GM12878 (cell line): ENCODE measurements around the gene UST.

Source experiments
- CBFB ChIP-seq: IDR thresholded peaks from 2 replicates; pipeline ENCODE4 v1.6.1; 2016; ENCODE audit warnings: antibody characterized with exemption, low read depth
- CHD2 ChIP-seq: IDR thresholded peaks from 2 replicates; pipeline ENCODE4 v1.6.1; 2011; ENCODE audit warnings: low read depth, low read length, improper control_type of control experiment, borderline replicate concordance
- CHD4 ChIP-seq: fragments of 200-600 bp; sonication (generic); IDR thresholded peaks from 2 replicates; pipeline ENCODE4 v1.6.1; 2016; ENCODE audit warnings: mild to moderate bottlenecking
- JUND ChIP-seq: IDR thresholded peaks from 2 replicates; pipeline ENCODE4 v1.6.1; 2012; ENCODE audit warnings: low read depth, mild to moderate bottlenecking, low read length, improper control_type of control experiment, moderate library complexity
- SMC3 ChIP-seq: IDR thresholded peaks from 2 replicates; pipeline ENCODE4 v1.6.1; 2011; ENCODE audit warnings: low read length, improper control_type of control experiment, borderline replicate concordance
- SREBF1 ChIP-seq: IDR thresholded peaks from 2 replicates; pipeline ENCODE4 v1.6.1; 2012; ENCODE audit warnings: mild to moderate bottlenecking, low read length
- TBL1XR1 ChIP-seq: IDR thresholded peaks from 2 replicates; pipeline ENCODE4 v1.6.1; 2012; ENCODE audit warnings: low read depth, low read length, improper control_type of control experiment
- TF ChIP-seq, protein P1 (sequence below), 3 experiments: IDR thresholded peaks in 2 of 3; conservative IDR thresholded peaks in 1 of 3; 2 replicates each; pipeline ENCODE4 v1.5.1; 2011; ENCODE audit warnings: low read depth in 3 of 3, low read length in 3 of 3, mild to moderate bottlenecking in 3 of 3, control low read depth in 2 of 3, moderate library complexity in 2 of 3, inconsistent platforms in 1 of 3, mixed read lengths in 1 of 3; ENCODE audit not compliant: control insufficient read depth in 2 of 3, insufficient read depth in 1 of 3; ENCODE audit errors: extremely low read depth in 1 of 3

DNA sequence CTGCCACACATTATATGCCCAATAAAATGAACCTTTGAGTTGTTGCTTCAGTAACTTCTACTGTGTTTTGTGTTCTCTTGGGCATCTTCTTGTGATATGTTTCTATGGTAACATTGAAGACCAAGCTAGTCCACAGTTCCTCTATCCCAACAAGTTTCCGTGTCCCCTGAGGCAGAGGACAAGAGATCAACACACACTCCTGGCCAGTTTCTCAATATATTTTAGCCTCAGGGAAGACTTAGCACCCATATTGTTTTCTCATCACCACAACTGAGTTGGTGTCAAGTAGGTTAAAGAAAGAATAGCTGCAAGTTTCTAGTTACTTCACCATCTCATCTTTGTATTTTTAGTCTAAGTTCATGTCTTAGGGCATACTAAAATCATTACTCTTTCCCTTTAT lies 277.5 kb downstream of the UST start:
- TF ChIP-seq, protein P1, sequence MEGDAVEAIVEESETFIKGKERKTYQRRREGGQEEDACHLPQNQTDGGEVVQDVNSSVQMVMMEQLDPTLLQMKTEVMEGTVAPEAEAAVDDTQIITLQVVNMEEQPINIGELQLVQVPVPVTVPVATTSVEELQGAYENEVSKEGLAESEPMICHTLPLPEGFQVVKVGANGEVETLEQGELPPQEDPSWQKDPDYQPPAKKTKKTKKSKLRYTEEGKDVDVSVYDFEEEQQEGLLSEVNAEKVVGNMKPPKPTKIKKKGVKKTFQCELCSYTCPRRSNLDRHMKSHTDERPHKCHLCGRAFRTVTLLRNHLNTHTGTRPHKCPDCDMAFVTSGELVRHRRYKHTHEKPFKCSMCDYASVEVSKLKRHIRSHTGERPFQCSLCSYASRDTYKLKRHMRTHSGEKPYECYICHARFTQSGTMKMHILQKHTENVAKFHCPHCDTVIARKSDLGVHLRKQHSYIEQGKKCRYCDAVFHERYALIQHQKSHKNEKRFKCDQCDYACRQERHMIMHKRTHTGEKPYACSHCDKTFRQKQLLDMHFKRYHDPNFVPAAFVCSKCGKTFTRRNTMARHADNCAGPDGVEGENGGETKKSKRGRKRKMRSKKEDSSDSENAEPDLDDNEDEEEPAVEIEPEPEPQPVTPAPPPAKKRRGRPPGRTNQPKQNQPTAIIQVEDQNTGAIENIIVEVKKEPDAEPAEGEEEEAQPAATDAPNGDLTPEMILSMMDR (IDR thresholded peaks at IDR 0.05 in 2 of 3, conservative IDR thresholded peaks at IDR 0.05 in 1 of 3; ENCODE audit: control insufficient read depth in 2 of 3, extremely low read depth in 1 of 3, insufficient read depth in 1 of 3, low read depth in 3 of 3, low read length in 3 of 3) = no peak
- TF ChIP-seq TBL1XR1 (no peak), CHD4 (no peak), CBFB (no peak), JUND (no peak), SREBF1 (no peak), CHD2 (no peak), SMC3 (no peak)
